Measurements from ENCODE around the gene HSPG2. TPM values are rescaled to one million over a fixed set of nuclear protein-coding genes. Genes with fewer than 3 reads are reported as not detected.

The HSPG2 gene
- polyA plus RNA-seq, 5 donors = 109 to 232 (median 147) TPM

DNA sequence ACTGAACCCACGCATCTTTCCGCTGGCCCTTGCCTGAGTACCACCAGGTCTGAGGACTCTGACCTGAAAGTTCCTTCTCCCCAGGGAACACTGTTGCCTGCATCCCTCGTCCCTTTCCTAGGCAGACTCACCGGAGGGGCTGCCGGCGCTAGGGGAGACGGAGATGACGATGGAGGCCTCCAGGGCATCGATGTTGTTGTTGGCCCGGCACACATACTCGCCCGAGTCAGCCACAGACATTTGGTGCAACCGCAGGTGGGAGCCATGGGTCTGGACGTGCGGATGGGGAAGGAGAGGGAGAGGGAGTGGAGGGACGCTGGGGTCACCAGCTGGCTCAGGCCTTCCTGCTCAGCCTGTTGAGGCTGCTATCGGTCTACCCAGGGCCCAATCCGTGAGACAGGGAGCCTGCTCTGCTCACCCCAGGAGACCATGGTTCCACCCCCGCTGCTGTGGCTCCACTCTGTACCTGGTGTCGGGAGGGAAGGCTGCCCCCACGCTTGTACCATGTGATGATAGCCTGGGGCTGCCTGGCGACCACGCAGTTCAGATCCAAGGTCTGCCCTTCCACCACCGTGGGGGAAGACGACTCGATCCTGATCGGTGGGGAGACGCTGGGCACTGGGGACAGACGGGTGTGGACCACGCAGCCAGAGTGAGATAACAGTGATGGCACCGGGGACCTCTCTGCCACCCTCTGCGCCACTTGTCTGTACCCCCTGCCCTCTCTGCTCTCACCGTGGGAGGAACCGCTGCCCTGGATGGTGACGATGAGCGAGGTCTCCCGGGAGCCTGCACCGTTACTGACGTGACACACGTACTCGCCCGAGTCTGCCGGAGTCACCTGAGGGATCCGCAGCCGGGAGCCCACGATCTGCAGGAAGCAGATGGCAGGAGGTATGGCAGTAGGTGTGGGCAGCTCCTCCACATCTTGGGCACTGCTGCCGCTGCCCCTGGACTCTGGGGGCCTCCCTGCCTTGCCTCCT, 89.6 kb downstream of the HSPG2 start:
- DNase-seq = no peak

GRCh38 chr1:21845646-21846641, 91.2 kb downstream of the HSPG2 start:
- DNase-seq = no peak

- DNase-seq = no peak
Measured at GRCh38 chr1:21843996-21844395, 93.1 kb downstream of the HSPG2 start.

DNA sequence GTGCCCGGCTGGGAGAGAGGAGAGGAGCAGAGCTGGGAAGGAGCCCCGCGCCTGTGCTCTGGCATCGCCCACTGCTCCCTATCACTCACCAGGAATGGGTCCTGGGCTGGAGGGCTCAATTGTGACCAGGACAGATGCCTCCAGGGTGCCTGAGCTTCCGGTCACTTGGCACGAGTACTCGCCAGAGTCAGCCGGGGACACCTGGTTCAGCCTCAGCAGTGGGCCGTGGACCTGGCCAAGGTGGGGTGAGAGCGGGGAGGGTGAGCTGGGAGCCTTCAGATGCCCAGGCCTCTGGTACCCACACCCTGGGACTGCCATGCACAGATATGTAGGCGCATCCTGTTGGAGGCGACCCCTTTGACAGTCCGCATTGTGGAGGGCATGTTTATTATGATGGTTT, 93.9 kb downstream of the HSPG2 start:
- no peak for DNase-seq

GRCh38 chr1:21842606-21843162, 94.4 kb downstream of the HSPG2 start:
- DNase-seq = no peak

- no peak for DNase-seq
Measured at GRCh38 chr1:21841852-21842466, 95.2 kb downstream of the HSPG2 start.

DNA sequence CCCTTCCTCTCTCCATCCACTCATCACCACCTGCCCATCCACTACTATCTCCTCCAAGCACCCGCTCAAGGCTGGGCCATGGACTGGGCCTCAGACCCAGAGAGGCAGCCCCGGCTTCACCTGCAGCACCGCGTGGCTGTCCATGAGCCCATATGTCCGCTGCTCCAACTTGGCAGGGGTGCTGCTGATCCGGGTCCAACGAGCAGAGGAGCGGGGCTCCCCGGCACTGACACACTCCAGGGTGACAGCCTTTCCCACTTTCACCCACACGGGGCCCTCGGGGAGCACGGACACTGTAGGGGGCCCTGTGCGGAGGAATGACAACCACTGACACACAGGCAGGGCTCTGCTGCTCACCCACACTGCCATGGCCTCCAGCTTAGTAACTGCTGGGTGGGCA, 96.1 kb downstream of the HSPG2 start:
- DNase-seq = no peak

DNA sequence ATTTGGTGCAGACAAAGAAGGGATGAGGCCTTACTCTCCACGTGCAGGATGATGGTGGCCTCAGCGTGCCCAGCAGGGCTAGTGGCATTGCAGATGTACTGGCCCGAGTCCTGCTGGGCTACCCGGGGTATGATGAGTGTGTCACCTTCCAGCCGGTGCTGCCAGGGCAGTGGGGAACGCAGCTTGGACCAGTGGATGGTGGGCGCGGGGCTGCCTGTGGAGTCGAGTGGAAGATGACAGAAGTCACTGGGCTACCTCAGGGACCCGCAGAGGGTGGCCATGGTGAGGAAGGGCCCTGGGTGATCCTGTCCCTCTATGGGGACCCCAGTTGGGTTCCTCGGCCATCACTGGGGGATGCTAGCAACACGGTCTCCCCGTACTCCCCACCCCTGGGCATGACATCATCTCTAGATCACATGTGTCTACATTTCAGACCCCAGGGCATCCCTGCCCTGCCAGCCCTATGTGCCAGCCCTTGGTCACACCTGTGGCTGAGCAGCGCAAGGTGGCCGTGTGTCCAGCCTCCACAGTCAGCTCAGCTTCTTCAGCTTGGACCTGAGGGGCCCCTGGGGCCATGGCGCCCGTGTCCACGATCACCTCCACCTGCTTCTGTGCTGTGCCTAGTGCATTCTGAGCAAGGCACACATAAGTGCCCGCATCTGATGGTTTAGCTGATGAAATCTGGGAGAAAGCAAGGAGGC, 97.6 kb downstream of the HSPG2 start:
- DNase-seq = no peak

GRCh38 chr1:21838359-21839157, 98.6 kb downstream of the HSPG2 start:
- DNase-seq = no peak

DNA sequence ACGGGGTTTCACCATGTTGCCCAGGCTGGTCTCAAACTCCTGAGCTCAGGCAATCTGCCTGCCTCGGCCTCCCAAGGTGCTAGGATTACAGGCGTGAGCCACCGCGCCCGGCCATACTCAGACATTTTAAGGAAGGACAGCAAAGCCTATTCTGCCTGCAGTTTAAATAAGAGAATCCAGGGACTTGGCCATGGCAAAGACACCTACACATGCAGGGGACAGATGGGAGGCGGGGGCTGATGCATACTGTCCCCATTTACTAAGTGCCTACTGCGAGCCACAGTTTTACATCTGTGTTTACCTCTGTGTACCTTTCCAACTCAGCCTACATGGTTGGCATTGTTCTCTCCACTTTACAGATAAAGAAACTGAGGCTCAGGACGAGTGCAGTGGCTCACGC, 99.6 kb downstream of the HSPG2 start:
- no peak for DNase-seq

DNA sequence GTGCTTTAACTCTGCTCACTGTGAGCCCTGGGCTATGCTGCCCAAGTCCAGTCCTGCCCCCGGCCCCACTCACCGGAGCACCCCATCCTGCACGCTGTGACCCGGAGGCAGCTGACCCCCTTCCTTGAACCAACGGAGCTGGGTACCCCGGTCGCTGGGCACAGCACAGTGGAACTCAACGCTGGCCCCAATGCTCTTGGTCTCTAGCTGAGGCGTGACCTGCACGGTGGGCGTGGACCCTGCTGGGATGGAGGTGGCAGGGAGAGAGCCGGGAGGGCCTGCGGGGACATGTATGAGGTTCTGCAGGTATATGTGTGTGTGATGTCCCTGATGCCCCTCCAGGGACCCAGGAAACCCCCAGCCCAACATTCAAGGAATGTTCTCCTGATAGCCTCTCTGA, 100.4 kb downstream of the HSPG2 start:
- DNase-seq = no peak

GRCh38 chr1:21836010-21836409, 101.1 kb downstream of the HSPG2 start:
- no peak for DNase-seq

DNA sequence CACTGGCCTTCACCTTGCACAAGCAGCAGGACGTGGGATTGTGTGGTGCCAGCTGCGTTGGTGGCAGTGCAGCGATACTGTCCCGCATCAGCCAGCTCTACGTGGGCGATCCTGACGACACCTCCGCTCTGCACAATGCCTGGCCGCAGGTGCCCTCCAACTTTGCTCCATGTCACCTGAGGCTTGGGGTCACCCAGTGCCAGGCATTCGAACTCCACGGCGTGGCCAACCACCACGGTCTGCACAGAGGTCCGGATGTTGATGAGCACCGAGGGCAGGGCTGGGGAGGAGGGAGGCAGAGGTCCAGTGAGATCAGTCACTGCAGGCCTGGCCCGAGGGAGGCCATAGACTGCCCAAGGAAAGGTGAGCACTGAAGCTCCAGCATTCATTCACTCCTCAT, 102.4 kb downstream of the HSPG2 start:
- DNase-seq = no peak

DNA sequence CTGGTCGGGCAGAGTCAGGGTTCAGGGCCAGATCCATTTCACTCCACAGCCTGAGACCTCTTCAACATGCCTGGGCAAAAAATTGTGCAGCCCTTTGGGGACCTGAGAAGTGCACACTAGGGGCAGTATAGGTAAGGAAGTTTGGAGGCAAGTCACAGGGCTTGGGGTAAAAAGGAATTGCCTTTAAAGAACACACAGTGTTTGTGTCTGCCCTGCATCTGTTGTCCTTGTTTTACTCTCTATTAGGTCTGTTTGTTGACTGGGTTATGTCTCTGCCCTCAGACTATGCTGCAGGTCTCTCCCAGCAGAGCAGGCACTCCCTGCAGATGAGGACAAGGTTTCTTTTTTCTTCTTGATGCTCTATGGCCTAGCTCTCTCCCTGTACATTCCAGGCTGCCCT, 103.0 kb downstream of the HSPG2 start:
- DNase-seq = no peak

DNA sequence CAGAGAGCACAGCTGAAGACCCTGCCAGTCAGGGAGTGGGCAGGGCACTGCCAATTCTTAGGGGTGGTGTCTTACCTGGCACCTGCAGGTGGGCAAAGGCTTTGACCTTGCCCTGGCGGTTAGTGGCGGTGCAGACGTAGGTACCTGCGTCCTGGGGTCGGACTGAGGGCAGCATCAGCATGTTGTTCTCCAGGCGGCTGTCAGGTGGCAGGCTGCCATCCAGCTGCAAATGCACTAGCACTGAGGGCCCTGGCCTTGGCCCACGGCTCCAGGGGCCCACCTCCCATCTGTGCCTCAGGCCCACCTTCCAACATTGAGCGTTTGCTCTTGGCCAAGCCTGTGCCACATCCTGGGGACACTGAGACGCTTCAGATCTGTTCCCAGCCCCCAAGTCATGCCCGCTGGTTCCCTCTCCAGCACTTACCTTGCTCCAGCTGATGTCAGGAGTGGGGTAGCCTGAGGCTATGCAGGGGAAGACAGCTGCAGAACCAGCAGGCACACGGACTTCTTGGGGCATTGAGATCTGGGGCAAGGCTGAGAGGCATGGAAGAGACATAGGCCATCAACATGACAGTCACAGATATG, 103.6 kb downstream of the HSPG2 start:
- no peak for DNase-seq

- DNase-seq = no peak
Measured at GRCh38 chr1:21831454-21831970, 105.6 kb downstream of the HSPG2 start.

DNA sequence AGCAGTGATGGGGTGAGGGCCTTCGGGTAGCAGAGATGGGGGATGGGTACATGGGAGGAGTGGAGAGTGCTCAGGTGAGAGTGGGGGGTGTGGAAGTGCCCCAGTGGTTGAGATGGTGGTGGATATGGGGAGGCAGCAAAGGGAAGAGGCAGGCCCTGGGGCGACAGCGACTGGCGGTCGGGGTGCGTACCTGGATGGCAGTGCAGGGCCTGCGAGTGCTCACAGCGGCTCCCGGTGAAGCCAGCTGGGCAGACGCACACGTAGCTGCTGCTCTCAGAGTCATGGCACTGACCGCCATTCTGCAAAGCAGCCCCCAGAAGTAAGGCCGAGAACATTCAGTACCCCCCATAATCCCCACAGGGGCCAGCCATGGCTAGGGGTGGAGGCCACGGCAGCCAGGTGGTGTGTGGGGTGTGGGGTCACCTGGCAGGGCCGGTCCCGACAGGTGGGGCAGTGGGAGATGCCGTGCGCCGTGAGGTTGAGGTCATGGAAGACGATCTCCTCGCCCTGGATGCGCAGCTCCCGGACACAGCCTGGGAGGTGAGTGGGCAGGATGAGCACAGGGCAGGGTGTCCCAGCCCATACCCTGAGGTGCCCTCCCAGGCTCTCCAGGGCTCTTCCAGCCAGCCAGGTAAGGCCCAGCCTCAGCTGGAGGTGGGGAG, 106.2 kb downstream of the HSPG2 start:
- no peak for DNase-seq

DNA sequence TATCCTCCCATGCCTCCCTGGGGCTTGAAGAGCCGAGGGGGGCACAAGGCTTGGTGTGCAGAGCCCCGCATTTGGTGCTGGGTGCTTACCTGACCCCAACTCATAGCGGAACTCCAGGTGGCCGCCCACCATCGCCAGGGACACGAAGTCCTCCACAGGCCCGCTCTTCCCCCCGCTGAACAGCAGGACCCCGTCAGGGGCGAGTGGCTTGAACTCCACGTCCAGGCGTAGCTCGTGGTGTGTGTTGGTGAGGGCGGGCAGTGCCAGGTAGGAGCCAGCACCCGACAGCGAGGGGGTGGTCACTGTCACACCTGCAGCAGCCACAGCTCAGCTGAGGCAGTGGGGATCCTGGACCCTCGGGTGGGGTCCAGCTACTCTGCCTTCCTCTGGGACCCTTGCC, 107.8 kb downstream of the HSPG2 start:
- no peak for DNase-seq
